ENCODE results near the gene EPB41L5.
"Not testable (repeated sequence)": the region's sequence is repeated elsewhere in the genome, so short reads cannot be mapped to it uniquely, and the experiment has no call there.

EPB41L5 gene

DNA sequence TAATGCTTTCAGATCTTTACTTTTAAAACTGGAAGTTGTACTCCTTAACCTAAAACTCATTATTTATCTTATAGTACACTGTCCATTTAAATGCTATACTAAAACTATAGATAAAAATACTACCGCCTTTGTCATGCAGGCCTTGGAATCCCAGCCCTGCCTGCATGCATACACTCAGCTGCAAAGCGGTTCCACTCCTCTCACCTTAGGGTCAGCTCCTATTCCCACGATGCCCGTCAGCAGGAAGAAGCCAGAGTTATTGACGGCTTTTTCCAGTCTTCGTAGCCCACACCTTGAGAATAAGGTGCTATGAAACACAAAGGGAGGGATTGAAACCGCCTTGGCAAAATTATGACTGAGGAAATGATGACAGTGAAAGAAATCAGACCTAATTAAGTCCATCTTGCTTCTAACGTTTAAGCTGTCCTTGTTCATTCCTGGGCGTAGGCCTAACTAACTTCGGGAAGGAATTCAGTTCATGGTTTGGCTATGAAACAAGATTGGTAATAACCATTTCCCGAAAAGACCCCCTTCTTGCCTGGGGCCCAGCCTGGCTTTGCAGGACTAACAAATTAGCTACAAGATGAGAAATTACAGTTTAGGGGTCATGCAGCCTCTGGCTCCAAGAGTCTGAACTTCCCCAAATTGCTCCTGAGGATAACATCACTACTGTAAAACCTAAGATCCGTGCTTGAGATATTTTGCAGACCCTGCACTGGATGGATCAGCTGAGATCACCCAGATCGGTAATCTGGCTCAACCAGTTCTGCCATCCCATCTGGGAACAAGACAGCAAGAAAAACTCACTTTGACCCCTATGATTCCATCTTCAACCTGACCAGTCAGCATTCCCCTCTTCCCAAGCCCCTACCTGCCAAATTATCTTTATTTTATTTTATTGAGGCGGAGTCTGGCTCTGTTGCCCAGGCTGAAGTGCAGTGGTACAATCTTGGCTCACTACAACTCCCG, 17.1 kb downstream of the EPB41L5 start:
- DNase-seq = no peak

DNA sequence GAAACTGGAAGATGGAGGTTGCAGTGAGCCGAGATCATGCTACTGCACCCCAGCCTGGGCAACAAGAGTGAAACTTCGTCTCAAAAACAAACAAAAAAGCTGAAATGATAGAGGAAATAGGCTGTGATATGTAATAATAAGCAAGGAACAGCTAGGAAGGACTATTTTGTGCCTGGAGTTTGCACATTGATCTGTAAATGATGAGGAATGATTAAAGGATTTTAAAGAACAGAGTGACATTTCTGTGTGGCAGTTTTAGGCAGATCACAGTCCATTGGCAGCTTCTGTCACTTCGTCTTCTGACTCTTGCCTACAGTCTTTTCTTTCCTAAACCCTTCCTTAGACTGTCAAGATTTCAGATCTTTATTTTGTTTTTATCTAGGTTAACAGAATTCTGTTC, 19.4 kb downstream of the EPB41L5 start:
- DNase-seq = no peak

DNA sequence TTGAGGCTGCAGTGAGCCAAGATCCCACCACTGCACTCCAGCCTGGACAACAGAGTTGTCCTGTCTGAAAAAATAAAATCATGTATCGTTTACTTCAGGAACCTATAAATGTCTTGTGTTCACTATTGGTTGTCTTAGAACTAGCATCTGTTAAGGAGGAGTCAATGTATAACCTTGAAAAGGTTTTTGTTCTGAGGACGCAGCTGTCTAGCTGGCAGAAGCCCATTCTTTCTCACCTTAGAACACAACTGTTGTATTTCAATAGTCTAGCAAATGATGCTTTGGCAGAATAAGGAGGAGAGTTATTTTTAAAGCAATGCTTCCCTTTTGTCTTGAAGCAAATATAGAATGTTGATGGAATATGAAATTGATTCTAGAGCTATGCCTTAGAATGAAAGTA, 21.1 kb downstream of the EPB41L5 start:
- DNase-seq = no peak

- no peak for DNase-seq
These were observed 21.7 kb downstream of the EPB41L5 start for GRCh38 chr2:120034621-120035020.

GRCh38 chr2:120036145-120036544, 23.3 kb downstream of the EPB41L5 start:
- no peak for DNase-seq

DNA sequence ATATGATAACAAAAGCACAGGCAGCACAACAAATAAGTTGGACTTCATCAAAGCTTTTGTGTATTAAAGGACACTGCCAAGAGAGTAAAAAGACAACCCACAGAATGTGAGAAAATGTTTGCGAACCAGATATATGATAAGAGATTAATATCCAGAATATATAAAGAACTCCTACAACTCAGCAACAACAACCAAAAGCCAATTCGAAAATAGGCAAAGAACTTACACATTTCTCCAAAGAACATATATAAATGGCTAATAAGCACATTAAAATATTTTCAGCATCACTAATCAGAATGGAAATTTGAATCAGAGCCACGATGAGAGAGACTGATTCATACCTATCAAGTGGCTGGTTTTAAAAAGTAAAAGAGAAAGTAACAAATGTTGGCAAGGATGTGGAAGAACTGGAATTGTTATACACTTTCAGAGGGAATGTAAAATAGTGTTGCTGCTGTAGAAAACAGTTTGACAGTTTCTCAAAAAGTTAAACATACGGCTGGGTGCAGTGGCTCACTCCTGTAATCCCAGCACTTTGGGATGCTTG, 25.2 kb downstream of the EPB41L5 start:
- DNase-seq = no peak

GRCh38 chr2:120042359-120042758, 29.5 kb downstream of the EPB41L5 start:
- DNase-seq = no peak

DNA sequence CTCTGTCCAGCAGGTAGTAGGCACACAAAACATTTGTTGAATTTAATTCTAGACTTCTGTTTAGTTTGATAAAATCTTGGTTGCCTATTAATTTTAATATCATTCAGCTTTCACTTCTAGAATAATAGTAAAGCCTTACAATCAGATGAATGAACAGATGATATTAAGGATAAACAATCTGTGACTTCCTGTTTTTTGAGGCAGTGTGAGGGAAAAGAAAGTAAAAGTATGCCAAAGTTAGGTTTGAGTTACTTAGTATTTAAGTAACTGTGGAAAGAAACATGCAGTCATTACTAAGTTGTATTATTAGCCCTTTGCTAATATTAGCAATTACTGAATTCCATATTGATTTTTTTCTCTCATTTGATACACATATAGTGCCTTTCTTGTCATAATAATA, 31.5 kb downstream of the EPB41L5 start:
- DNase-seq = no peak

GRCh38 chr2:120045775-120046174, 32.9 kb downstream of the EPB41L5 start:
- DNase-seq = not testable (repeated sequence)

DNA sequence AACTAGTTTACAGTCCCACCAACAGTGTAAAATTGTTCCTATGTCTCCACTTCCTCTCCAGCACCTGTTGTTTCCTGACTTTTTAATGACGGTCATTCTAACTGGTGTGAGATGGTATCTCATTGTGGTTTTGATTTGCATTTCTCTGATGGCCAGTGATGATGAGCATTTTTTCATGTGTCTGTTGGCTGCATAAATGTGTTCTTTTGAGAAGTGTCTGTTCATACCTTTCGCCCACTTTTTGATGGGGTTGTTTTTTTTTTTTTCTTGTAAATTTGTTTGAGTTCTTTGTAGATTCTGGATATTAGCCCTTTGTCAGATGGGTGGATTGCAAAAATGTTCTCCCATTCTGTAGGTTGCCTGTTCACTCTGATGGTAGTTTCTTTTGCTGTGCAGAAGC, 33.4 kb downstream of the EPB41L5 start:
- not testable (repeated sequence) for DNase-seq

DNA sequence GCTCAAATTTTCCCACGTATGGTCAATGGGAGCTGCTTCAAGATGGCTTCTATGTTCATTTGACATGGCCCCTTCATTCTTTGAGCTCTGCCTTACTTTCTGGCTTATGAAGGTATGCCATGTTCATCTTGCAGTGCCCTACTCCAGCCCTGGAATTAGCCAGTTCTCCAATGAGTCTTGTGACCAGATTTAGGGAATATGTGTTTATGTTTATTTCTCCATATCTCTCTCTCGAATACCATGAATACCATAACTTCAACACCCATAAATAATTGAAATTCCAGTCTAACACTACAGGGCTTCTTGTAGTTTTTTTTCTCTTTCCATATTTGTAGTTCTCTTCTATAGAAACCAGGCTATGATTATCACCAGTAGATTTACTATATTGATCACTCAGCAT, 39.7 kb downstream of the EPB41L5 start:
- no peak for DNase-seq

DNA sequence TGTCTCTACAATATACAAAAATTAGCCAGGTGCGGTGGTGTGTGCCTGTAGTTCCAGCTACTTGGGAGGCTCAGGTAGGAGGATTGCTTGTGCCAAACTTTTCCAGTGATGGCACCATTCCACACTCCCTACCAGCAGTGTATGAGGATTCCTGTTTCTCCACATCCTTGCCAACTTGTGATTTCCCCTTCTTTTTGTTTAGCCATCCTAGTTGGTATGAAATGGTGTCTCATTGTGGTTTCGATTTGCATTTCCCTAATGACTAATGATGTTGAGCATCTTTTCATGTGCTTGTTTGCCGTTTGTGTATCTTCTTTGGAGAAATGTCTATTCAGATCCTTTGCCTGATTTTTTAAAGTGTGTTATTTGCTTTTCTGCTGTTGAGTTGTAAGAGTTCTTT, 41.0 kb downstream of the EPB41L5 start:
- DNase-seq = no peak

DNA sequence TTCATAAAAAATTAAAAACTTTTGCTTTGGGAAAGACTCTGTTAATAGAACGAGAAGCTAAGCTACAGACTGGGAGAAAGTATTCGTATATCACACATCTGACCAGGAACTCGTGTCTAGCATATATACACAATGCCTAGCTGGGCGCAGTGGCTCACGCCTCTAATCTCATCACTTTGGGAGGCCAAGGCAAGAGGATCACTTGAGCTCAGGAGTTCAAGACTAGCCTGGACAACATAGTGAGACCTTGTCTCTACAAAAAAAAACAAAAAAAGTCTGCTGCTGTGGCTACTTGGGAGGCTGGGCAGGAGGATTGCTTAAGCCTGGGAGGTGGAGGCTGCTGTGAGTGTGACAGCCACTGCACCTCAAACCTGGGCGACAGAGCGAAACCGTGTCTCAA, 46.6 kb downstream of the EPB41L5 start:
- DNase-seq = no peak

DNA sequence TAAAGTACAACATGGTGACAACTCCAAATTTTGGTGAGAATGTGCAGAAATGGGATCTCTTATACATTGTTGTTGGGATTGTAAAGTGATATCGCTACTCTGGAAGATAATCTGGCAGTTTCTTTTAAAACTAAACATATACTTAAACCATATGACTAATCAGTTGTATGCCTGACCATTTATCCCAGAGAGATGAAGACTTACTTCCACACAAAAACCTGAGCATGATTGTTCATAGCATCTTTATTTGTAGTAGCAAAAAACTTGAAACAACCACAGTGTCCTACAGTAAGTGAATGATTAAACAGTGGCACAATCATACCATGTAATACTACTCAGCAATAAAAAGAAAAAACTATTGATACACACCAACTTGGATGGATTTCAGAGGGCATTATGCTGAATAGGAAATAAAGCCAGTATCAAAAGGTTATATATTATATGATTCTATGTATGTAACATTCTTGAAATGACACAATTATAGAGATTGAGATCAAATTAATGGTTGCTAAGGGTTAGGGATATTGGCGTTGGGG, 47.3 kb downstream of the EPB41L5 start:
- DNase-seq = no peak

DNA sequence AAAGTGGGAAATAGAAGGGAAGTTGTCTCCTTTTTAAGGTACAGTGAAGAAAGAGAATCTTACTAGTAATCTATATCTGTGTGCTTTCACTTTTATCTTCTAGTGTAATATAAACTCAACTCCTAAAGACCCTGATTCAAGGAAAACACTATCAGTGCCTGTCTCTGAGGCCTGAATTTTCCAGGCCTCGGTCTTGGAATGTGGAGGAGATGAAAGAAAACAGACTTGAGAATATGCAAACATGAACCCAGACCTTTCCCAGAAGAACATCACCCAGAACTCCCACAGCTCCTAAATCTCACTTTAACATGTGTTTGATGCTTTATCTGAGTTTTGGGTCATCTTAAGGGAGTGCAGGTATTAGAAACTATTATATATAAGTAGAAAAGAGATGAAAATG, 51.8 kb downstream of the EPB41L5 start:
- no peak for DNase-seq

DNA sequence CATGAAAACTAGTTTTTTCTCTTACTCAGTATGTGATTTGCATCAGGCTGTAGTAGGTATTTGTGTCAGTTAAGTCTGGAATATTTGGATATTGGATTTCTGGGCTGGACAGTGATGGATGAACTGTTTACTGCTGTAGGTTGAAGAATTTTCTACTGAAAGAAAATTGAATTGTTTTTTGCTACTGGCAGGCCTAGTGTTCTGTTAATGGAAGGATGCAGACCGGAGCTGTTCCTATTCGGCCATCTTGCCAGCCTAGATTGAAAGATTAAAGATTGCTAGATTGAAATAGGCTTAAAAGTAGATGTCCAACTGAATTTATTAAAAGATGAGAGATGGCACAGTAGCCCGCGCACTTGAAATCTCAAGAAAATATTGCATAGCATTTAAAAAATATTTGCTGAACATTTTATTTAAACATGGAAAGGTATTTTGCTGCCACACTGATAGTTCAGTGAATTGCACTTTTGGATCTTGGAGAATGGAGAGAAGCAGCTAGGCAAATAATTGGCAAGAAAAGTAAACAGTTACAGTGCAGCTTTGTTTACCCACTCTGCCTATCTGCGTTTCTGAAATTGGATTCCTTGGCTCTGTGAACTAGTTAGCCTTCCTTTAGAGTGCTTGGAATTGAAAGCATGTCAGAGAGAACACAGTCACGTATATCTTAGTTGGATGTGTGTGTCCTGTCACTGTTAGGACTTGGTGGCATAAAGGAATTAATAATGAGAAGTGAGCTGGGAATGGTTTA, 54.1 kb downstream of the EPB41L5 start:
- DNase-seq = peak; percentile 41

DNA sequence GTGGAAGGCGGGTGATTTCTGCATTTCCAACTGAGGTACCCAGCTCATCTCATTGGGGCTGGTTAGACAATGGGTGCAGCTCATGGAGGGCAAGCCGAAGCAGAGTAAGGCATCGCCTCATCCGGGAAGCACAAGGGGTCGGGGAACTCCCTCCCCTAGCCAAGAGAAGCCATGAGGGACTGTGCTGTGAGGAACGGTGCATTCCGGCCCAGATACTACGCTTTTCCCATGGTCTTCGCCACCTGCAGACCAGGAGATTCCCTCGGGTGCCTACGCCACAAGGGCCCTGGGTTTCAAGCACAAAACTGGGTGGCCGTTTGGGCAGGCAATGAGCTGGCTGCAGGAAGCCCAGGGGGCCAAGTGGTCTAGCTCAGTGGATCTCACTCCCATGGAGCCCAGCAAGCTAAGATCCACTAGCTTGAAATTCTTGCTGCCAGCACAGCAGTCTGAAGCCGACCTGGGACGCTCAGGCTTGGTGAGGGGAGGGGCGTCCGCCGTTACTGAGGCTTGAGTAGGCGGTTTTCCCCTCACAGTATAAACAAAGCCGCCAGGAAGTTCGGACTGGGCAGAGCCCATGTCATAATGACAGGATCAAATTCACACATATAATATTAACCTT, 55.3 kb downstream of the EPB41L5 start:
- DNase-seq = not testable (repeated sequence)

GRCh38 chr2:120075545-120075944, 62.7 kb downstream of the EPB41L5 start:
- no peak for DNase-seq

DNA sequence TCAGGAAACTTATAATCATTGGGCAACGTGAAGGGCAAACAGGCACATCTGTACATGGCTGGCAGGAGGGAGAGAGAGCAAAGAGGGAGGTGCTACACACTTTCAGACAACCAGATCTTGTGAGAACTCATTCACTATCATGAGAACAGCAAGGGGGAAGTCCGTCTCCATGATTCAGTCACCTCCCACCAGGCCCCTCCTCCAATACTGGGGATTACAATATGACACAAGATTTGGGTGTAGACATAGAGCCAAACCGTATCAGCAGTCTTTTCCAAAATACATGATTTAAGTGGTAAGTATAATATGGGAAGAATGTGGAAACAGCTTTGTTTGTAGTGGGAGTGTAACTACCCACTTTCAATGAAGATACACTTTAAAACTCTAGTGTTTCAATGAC, 65.0 kb downstream of the EPB41L5 start:
- no peak for DNase-seq

GRCh38 chr2:120079647-120080046, 66.8 kb downstream of the EPB41L5 start:
- DNase-seq = no peak

GRCh38 chr2:120091436-120091835, 78.6 kb downstream of the EPB41L5 start:
- DNase-seq = no peak

DNA sequence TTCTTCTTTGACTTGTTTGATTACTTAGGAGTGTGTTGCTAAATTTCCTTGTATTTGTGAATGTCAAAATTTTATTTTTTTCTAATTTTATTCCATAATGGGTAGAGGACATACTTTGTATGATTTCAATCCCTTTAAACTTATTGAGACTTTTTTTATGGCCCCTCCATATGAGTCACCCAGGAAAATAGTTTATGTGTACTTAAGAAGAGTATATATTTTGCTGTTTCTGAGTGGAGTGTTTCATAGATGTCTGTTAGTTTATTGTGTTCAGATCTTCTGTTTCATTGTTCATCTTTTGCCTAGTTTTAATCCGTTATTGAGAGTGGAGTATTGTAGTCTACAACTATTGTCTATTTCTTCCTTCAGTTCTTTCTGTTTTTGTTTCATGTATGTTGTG, 81.9 kb downstream of the EPB41L5 start:
- no peak for DNase-seq

- no peak for DNase-seq
These were observed 87.8 kb downstream of the EPB41L5 start for GRCh38 chr2:120100627-120101026.
